Measurements from ENCODE around the gene ADAM8. TPM values are rescaled to one million over a fixed set of nuclear protein-coding genes. Genes with fewer than 3 reads are reported as not detected.

The ADAM8 gene
- total RNA-seq, 1 donor from 2014 or later, result 123 TPM

DNA sequence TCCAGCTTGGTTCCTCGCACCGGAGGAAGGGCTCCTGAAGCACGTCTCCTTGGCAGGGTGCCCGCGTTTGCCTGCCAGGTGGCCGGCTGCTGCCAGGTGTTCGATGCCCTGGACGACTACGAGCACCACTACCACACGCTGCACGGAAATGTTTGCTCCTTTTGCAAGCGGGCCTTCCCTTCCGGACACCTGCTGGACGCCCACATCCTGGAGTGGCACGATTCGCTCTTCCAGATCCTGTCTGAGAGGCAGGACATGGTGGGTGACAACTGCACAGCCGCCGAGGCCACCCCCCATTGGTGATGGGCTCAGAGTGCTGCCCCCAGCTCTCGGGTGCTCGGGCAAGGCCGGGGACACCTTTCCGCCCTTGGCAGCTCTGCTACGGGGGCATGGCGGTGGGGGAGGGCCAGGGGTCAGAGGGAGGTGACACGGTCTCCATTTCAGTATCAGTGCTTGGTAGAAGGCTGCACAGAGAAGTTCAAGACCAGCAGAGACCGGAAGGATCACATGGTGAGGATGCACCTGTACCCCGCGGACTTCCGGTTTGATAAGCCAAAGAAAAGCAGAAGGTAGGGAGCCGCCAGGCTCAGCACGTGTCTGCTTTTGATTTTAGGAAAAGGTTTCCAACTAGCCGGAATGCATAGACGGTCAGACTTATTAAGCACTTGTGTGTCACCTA, 33.2 kb upstream of the ADAM8 start:
- no peaks in the 10 kb centered on the region for H3K27me3 ChIP-seq (ENCODE audit: control insufficient read depth, insufficient read depth, low read length)
- H3K4me3 ChIP-seq (ENCODE audit: low read depth, low read length), result no peak overlapping the region
- no peaks in the 10 kb centered on the region for H3K36me3 ChIP-seq (ENCODE audit: control insufficient read depth, insufficient read depth, low read length)
- DNase-seq (ENCODE audit: low read depth), result no peak
- TF ChIP-seq, protein P1, sequence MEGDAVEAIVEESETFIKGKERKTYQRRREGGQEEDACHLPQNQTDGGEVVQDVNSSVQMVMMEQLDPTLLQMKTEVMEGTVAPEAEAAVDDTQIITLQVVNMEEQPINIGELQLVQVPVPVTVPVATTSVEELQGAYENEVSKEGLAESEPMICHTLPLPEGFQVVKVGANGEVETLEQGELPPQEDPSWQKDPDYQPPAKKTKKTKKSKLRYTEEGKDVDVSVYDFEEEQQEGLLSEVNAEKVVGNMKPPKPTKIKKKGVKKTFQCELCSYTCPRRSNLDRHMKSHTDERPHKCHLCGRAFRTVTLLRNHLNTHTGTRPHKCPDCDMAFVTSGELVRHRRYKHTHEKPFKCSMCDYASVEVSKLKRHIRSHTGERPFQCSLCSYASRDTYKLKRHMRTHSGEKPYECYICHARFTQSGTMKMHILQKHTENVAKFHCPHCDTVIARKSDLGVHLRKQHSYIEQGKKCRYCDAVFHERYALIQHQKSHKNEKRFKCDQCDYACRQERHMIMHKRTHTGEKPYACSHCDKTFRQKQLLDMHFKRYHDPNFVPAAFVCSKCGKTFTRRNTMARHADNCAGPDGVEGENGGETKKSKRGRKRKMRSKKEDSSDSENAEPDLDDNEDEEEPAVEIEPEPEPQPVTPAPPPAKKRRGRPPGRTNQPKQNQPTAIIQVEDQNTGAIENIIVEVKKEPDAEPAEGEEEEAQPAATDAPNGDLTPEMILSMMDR (IDR thresholded peaks at IDR 0.05; ENCODE audit: insufficient read depth, low read length, poor library complexity, severe bottlenecking), result no peak

DNA sequence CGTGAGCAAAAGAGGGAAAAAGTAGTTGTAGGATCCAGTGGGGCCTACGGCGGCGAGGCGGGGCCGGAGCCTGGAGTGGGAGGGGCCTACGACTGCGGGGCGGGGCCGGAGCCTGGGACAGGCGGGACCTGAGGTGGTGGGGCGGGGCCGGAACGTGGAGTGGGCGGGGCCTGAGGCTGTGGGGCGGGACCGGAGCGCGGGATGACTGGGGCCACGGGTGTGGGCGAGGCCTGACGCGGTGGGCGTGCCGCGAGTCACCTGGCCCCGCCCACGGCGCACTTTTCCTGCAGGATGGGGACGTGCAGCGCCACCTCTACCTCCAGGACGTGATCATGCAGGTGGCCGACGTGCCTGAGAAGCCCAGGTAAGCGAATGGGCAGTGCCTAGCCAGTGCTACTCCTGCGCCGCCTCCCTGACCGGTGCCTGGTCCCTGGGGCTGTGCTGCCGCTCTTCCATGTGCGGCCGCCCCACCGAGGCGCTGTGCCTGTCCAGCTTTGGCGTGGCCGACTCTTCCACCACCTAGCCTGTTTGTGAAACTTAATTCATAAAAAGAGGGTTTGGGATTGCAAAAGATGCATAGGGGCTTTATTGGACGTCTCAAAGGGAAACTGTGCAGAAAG, 32.5 kb upstream of the ADAM8 start:
- H3K4me3 ChIP-seq (ENCODE audit: low read depth, low read length), result peak overlapping the region; percentile 78
- no peaks in the 10 kb centered on the region for H3K27me3 ChIP-seq (ENCODE audit: control insufficient read depth, insufficient read depth, low read length)
- DNase-seq (ENCODE audit: low read depth), result no peak
- TF ChIP-seq, protein P1 (IDR thresholded peaks at IDR 0.05; ENCODE audit: insufficient read depth, low read length, poor library complexity, severe bottlenecking), result no peak
- H3K36me3 ChIP-seq (ENCODE audit: control insufficient read depth, insufficient read depth, low read length), result no peaks in the 10 kb centered on the region

DNA sequence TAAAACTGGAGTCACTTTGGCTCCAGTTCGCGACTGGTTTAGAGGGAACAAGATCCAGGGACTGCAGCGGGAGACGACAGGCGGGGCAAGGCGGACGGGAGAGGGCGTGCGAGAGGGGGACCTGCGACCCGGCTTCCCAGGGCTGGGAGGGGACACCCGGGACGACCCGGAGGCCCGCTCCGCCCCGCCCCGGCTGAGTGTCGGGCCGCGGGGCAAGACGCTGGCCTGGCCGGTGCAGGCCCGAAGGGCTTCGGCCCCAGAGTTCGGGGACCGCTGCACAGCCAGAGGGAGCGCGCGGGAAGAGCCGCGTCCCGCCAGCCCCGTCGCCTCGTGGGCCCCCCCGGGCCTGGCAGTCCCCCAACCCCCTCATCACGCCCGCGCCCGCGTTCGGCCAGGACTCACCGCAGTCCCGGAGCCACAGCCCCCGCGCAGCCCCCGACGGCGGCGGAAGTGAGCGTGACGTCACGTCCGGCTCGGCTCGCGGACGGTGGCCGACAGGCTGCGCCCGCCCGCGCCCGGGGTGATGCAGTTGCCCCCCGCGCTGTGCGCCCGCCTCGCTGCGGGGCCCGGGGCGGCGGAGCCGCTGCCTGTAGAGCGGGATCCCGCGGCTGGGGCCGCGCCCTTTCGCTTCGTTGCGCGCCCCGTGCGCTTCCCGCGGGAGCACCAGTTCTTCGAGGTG, 31.9 kb upstream of the ADAM8 start, which contains the start of the genes TUBGCP2 and ZNF511:
Gene TUBGCP2 (minus strand): TSS at position 452 of the 679 bp plus-strand sequence. CDS start 5,931 bp downstream, outside the sequence.
Gene ZNF511 (plus strand): TSS at position 494 of the 679 bp plus-strand sequence. CDS start 30 bp downstream, at position 524.
- Histone ChIP-seq H3K36me3 (ENCODE audit: control insufficient read depth, insufficient read depth, low read length) (no peaks in the 10 kb centered on the region), H3K27me3 (ENCODE audit: control insufficient read depth, insufficient read depth, low read length) (no peaks in the 10 kb centered on the region), H3K4me3 (ENCODE audit: low read depth, low read length) (peak within 1 kb of the TSS; percentile 78)
- no peak for DNase-seq (ENCODE audit: low read depth)
- TF ChIP-seq, protein P1 (IDR thresholded peaks at IDR 0.05; ENCODE audit: insufficient read depth, low read length, poor library complexity, severe bottlenecking), result peak; percentile 6

DNA sequence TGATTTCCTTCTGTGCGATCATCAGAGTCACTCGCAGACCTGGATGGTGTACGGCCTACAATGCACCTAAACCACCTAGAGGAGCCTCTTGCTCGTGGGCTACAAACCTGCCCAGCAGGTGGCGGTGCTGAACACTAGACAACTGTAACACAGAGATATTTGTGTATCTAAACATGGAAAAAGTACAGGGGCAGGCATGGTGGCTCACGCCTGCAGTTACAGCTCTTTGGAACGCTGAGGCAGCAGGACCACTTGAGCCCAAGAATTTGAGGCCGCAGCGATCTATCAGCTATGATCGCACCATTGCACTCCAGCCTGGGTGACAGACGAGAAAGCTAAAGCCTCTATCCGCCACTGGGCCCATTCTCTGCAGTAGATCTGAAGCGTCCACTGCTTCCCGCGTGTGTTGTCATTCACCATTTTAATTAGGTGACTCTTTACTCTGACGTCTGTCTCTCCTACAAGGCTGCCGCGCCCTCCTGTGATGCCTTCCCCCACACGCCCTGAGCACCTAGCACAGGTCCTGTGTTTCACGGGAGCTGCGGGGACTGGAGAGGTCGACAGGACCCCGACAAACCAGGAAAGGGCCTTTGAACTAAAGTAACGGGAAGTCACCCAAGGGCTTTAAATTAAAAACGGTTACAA, 31.2 kb upstream of the ADAM8 start:
- peak; percentile 50 for DNase-seq (ENCODE audit: low read depth)
- Histone ChIP-seq H3K4me3 (ENCODE audit: low read depth, low read length) (peak overlapping the region; percentile 78), H3K36me3 (ENCODE audit: control insufficient read depth, insufficient read depth, low read length) (no peaks in the 10 kb centered on the region), H3K27me3 (ENCODE audit: control insufficient read depth, insufficient read depth, low read length) (no peaks in the 10 kb centered on the region)
- TF ChIP-seq, protein P1 (IDR thresholded peaks at IDR 0.05; ENCODE audit: insufficient read depth, low read length, poor library complexity, severe bottlenecking), result peak; percentile 86

DNA sequence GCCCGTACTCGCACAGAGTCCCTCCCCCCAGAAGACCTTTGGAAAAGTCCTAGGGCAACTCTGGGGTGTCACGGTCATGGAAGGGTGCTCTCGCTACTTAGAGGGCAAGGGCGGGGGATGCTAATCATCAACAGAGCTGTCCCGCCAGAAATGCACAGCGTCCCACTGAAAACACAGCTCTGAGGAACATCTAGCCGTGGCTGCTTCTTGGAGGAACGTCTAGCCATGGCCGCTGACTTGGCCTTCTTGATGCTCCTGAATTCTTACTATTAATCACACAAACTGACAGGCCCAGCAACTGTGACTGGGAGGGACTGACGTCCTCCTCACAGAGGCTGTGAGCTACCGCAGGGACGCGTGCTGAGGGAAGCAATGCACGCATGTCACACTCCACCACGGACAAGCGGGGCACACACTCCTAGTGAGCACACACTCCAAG, 30.3 kb upstream of the ADAM8 start:
- Histone ChIP-seq H3K36me3 (ENCODE audit: control insufficient read depth, insufficient read depth, low read length) (no peaks in the 10 kb centered on the region), H3K4me3 (ENCODE audit: low read depth, low read length) (no peak overlapping the region), H3K27me3 (ENCODE audit: control insufficient read depth, insufficient read depth, low read length) (no peaks in the 10 kb centered on the region)
- TF ChIP-seq, protein P1 (IDR thresholded peaks at IDR 0.05; ENCODE audit: insufficient read depth, low read length, poor library complexity, severe bottlenecking), result no peak
- DNase-seq (ENCODE audit: low read depth), result no peak

All from kidney epithelial cell (primary cell).